ENCODE measurements around the gene LTK.

DNA sequence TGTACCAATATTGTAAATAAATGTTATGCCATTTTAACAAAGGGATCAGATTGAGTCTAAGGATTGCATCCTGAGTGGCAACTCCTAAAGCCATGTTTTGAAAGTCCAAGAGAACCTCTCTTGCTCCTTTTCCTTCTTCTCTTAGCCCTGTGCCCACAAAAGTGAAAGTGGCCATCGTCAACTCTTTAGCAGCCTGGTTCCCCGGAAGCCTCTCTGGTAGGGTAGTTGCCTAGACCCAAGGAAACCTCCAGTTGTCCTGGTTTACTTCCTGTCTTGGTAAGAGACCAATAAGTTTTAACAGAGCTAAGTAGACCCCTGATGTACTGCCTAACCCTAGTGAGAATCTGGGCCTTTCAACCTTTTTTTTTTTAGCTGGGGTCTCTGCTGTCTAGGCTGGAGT is 30.1 kb downstream of the LTK start:
- TF ChIP-seq ZNF274 (IDR thresholded peaks at IDR 0.05; ENCODE audit: low read depth, low read length) = no peak
- no peak for TF ChIP-seq YY1 (IDR thresholded peaks at IDR 0.05; ENCODE audit: insufficient read depth, insufficient read length)
